A673 (cell line): ENCODE data around the gene CSGALNACT2. TPM values are rescaled to one million over a fixed set of nuclear protein-coding genes. Genes with fewer than 3 reads are reported as not detected.

Source experiments
- BruUV-seq: library from RNA; stranded (reverse); fragments of 400-500 nt; replicated peaks from 2 replicates; lab custom pipeline; 2021; lab: Mats Ljungman, UMichigan
- CTCF ChIA-PET: fragments of 300-600 bp; sonication (Branson Sonifier 250); formaldehyde crosslinking; loops from one replicate; lab custom pipeline; 2022; ENCODE audit warnings: antibody characterized with exemption; lab: Charles Lee
- POLR2A ChIA-PET: fragments of 300-600 bp; sonication (Branson Sonifier 250); formaldehyde crosslinking; loops from one replicate; lab custom pipeline; 2022; ENCODE audit warnings: antibody characterized with exemption; ENCODE audit not compliant: low non-redundant PET; lab: Charles Lee
- DNase-seq: peaks from one replicate; pipeline ENCODE4 v3.0.0-alpha.2; 2015; ENCODE audit warnings: low spot score
- H3K27ac ChIP-seq: fragments of 200-600 bp; sonication (generic); 2 replicates; pipeline ENCODE4 v1.5.1; 2016; ENCODE audit warnings: mixed run types, low read depth, mild to moderate bottlenecking, mixed read lengths, antibody characterized with exemption, low read length; ENCODE audit not compliant: poor library complexity, severe bottlenecking
- H3K27me3 ChIP-seq: fragments of 200-600 bp; sonication (generic); replicated peaks from 2 replicates; pipeline ENCODE4 v1.6.1; 2017; ENCODE audit warnings: mixed run types, low read depth, mild to moderate bottlenecking, mixed read lengths, antibody characterized with exemption, low read length; ENCODE audit not compliant: insufficient read depth, poor library complexity
- H3K36me3 ChIP-seq: fragments of 200-600 bp; sonication (generic); 2 replicates; pipeline ENCODE4 v1.6.1; 2016; ENCODE audit warnings: mixed run types, mild to moderate bottlenecking, mixed read lengths, antibody characterized with exemption, low read length; ENCODE audit not compliant: insufficient read depth, poor library complexity, severe bottlenecking
- H3K4me1 ChIP-seq: fragments of 200-600 bp; sonication (generic); 2 replicates; pipeline ENCODE4 v1.6.1; 2017; ENCODE audit warnings: mixed run types, mild to moderate bottlenecking, mixed read lengths, antibody characterized with exemption, low read length; ENCODE audit not compliant: insufficient read depth, poor library complexity, severe bottlenecking
- H3K4me3 ChIP-seq: fragments of 200-600 bp; sonication (generic); 2 replicates; pipeline ENCODE4 v1.5.1; 2016; ENCODE audit warnings: low read depth, mixed run types, mild to moderate bottlenecking, mixed read lengths, low read length; ENCODE audit not compliant: poor library complexity, severe bottlenecking
- H3K9me3 ChIP-seq: fragments of 200-600 bp; sonication (generic); 2 replicates; pipeline ENCODE4 v1.6.1; 2016; ENCODE audit warnings: mixed run types, low read depth, mild to moderate bottlenecking, mixed read lengths, antibody characterized with exemption, low read length; ENCODE audit not compliant: poor library complexity, severe bottlenecking
- EZH2 ChIP-seq: fragments of 200-600 bp; sonication (generic); IDR thresholded peaks from 2 replicates; pipeline ENCODE4 v1.6.1; 2017; ENCODE audit warnings: borderline replicate concordance, low read depth, mild to moderate bottlenecking, mixed read lengths, antibody characterized with exemption, low read length; ENCODE audit not compliant: poor library complexity, severe bottlenecking
- intact Hi-C: fragments of 100-400 bp; cut with micrococcal nuclease; formaldehyde crosslinking; loops from one replicate; pipeline ENCODE4 v1.10.0; 2022; ENCODE audit not compliant: unreplicated experiment
- total RNA-seq: library from RNA; stranded (reverse); gene quantifications from 2 replicates; pipeline ENCODE4 v1.2.3, GENCODE V29; 2021
- TF ChIP-seq, protein P1 (sequence below): fragments of 300-800, 200-600 bp; sonication (generic); conservative IDR thresholded peaks from 2 replicates; pipeline ENCODE4 v1.5.1; 2017; ENCODE audit warnings: low read depth, mild to moderate bottlenecking, antibody characterized with exemption, low read length, moderate library complexity, mixed read lengths

CSGALNACT2 gene
- total RNA-seq, 1 experiment from 2014 or later, result 18.6 TPM

DNA sequence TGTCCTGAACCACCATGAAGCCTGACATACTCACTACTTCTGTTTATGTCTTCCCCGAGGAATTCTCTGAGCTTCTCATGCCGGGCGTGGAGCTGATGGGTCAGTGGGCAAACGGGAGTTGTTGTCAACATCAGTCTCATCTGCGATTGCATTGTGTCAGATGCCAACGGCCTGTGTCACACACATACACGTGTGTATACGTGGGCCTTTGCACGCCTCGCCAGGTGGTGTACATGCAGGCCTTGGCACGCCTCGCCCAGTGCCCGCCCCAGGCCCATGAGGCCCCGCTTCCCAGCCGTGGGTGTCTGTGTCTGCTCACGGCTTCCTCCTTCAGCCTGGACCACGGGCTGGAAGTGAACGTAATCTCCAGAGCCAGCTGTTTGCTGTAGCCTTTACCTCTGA is 7.5 kb upstream of the CSGALNACT2 start:
- H3K9me3 ChIP-seq, result no peaks in the 10 kb centered on the region
- H3K4me3 ChIP-seq, result no peak overlapping the region
- BruUV-seq, result no TSS peak
- H3K27me3 ChIP-seq, result no peaks in the 10 kb centered on the region
- no peaks in the 10 kb centered on the region for H3K4me1 ChIP-seq
- H3K27ac ChIP-seq, result no peak overlapping the region
- no peak for DNase-seq
- intact Hi-C loops, result no loop called here
- TF ChIP-seq, protein P1, sequence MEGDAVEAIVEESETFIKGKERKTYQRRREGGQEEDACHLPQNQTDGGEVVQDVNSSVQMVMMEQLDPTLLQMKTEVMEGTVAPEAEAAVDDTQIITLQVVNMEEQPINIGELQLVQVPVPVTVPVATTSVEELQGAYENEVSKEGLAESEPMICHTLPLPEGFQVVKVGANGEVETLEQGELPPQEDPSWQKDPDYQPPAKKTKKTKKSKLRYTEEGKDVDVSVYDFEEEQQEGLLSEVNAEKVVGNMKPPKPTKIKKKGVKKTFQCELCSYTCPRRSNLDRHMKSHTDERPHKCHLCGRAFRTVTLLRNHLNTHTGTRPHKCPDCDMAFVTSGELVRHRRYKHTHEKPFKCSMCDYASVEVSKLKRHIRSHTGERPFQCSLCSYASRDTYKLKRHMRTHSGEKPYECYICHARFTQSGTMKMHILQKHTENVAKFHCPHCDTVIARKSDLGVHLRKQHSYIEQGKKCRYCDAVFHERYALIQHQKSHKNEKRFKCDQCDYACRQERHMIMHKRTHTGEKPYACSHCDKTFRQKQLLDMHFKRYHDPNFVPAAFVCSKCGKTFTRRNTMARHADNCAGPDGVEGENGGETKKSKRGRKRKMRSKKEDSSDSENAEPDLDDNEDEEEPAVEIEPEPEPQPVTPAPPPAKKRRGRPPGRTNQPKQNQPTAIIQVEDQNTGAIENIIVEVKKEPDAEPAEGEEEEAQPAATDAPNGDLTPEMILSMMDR, result no peak
- no peak for TF ChIP-seq EZH2
- no peaks in the 10 kb centered on the region for H3K36me3 ChIP-seq
- ChIA-PET POLR2A (interaction anchor here (0.7 kb wide), 1 partner anchor 39 kb away, joined by 3 read pairs; no protein-coding TSS in a partner anchor), CTCF (no interaction called here)

DNA sequence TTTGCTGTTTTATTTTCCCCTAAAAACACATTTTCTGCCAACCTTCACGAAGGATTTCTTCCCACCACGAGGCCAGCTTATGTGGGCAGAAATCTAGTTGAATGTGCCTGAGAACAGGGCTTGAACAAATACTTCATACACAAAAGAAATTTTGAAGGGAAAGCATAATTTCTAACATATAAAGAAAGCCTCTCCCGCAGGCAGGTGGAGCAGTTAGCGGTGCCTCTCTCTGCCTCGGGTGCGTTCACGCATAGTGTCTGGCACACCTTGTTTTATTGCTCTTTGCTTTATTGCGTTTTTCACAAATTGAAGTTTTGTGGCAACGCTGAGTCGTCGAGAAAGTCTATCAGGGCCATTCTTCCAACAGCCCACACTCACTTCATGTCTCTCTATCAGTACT is 7.0 kb upstream of the CSGALNACT2 start:
- BruUV-seq, result no TSS peak
- CTCF ChIA-PET, result no interaction called here
- Histone ChIP-seq H3K27ac (no peak overlapping the region), H3K27me3 (no peaks in the 10 kb centered on the region), H3K36me3 (no peaks in the 10 kb centered on the region), H3K9me3 (no peaks in the 10 kb centered on the region), H3K4me1 (no peaks in the 10 kb centered on the region), H3K4me3 (no peak overlapping the region)
- DNase-seq, result no peak
- POLR2A ChIA-PET, result interaction anchor here (0.7 kb wide), 1 partner anchor 39 kb away, joined by 3 read pairs; no protein-coding TSS in a partner anchor
- intact Hi-C loops, result no loop called here
- no peak for TF ChIP-seq EZH2
- TF ChIP-seq, protein P1, result no peak

DNA sequence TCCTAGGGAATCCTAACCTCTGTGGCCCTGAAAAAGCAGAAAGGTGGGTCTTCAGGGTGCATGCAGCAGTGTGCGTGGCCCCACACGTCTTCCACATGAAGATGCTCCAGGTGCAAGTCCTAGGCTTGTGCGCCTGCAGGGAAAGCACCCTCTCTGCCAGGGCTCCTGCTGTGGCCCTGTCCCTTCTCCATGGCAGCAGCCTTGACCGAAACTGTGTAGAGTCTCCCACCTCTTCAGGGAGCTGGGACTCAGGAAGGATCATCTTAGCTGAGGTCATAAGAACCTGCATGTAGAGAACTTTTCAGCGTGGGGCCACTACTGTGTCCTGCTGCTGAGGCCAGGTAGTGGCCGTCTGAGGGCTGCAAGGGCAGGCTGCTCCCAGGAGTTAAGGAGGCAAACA is 6.3 kb upstream of the CSGALNACT2 start:
- H3K4me1 ChIP-seq, result peaks cover 2% of the 10 kb centered on the region
- no peaks in the 10 kb centered on the region for H3K36me3 ChIP-seq
- intact Hi-C loops, result no loop called here
- no peak overlapping the region for H3K4me3 ChIP-seq
- DNase-seq, result no peak
- ChIA-PET POLR2A (no interaction called here), CTCF (no interaction called here)
- no peak overlapping the region for H3K27ac ChIP-seq
- TF ChIP-seq EZH2, result no peak
- TF ChIP-seq, protein P1, result no peak
- H3K9me3 ChIP-seq, result no peaks in the 10 kb centered on the region
- no peaks in the 10 kb centered on the region for H3K27me3 ChIP-seq
- no TSS peak for BruUV-seq
